Measurements from ENCODE around the gene PEA15.

The PEA15 gene

DNA sequence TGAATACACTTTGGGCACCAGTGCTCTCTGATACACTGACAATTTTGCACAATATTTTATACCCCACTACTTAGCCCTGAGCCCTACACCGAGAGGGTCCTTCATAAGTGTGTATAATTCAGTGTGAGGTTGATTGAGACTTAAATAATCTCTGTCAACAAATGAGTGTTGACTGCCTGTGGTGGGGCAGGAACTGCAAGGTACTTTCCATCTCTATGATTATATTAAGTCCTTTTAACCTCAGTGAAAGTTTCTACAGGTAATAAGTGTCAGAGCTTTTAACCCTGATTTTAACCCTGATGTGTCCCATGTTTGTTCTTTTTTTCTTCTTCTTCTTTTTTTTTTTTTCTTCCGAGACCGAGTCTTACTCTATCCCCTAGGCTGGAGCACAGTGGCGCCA lies 9.0 kb upstream of the PEA15 start:
- no peaks in the 10 kb centered on the region for H3K9me3 ChIP-seq (ENCODE audit: insufficient read depth, low read depth, low read length)
- H3K36me3 ChIP-seq (ENCODE audit: insufficient read depth, low read length): no peaks in the 10 kb centered on the region
- peaks cover 12% of the 10 kb centered on the region for H3K4me1 ChIP-seq (ENCODE audit: insufficient read depth, low read length)
- H3K4me3 ChIP-seq (ENCODE audit: low read length): no peak overlapping the region
- H3K9ac ChIP-seq (ENCODE audit: low read depth, low read length): no peak overlapping the region
- H3K27ac ChIP-seq (ENCODE audit: low read depth, low read length): no peak overlapping the region
- WGBS: 96% methylated on average over 4 of the region's 4 CpGs
- H3K27me3 ChIP-seq (ENCODE audit: insufficient read depth, low read length): no peaks in the 10 kb centered on the region

- Histone ChIP-seq H3K36me3 (ENCODE audit: insufficient read depth, low read length) (no peaks in the 10 kb centered on the region), H3K4me1 (ENCODE audit: insufficient read depth, low read length) (peaks cover 12% of the 10 kb centered on the region), H3K27ac (ENCODE audit: low read depth, low read length) (no peak overlapping the region), H3K9me3 (ENCODE audit: insufficient read depth, low read depth, low read length) (no peaks in the 10 kb centered on the region), H3K27me3 (ENCODE audit: insufficient read depth, low read length) (no peaks in the 10 kb centered on the region), H3K9ac (ENCODE audit: low read depth, low read length) (no peak overlapping the region), H3K4me3 (ENCODE audit: low read length) (no peak overlapping the region)
- 95% methylated on average over 4 of the region's 4 CpGs for WGBS
Measured at GRCh38 chr1:160197231-160197630, 8.0 kb upstream of the PEA15 start.

DNA sequence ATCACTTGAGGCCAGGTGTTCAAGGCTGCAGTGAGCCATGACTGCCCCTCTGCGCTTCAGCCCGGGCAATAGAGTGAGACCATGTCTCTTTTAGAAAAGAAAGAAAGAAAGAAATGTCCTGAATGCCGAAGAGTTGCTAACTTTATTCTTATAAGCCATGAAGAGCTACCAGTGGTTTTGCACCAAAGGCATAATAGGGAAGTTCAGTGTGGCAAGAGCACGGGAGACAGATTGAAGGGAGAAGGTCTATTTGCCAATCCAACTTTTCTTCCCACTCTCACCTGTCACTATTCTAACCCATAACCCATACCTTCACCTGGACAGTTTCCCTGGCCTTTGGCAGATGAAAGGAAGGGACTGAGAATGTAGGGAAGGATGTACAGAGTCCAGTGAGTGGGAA lies 4.4 kb upstream of the PEA15 start:
- Histone ChIP-seq H3K27me3 (ENCODE audit: insufficient read depth, low read length) (no peaks in the 10 kb centered on the region), H3K9ac (ENCODE audit: low read depth, low read length) (no peak overlapping the region), H3K4me1 (ENCODE audit: insufficient read depth, low read length) (peaks cover 10% of the 10 kb centered on the region), H3K27ac (ENCODE audit: low read depth, low read length) (no peak overlapping the region), H3K9me3 (ENCODE audit: insufficient read depth, low read depth, low read length) (no peaks in the 10 kb centered on the region), H3K36me3 (ENCODE audit: insufficient read depth, low read length) (no peaks in the 10 kb centered on the region), H3K4me3 (ENCODE audit: low read length) (no peak overlapping the region)
- 95% methylated on average over 4 of the region's 4 CpGs for WGBS

DNA sequence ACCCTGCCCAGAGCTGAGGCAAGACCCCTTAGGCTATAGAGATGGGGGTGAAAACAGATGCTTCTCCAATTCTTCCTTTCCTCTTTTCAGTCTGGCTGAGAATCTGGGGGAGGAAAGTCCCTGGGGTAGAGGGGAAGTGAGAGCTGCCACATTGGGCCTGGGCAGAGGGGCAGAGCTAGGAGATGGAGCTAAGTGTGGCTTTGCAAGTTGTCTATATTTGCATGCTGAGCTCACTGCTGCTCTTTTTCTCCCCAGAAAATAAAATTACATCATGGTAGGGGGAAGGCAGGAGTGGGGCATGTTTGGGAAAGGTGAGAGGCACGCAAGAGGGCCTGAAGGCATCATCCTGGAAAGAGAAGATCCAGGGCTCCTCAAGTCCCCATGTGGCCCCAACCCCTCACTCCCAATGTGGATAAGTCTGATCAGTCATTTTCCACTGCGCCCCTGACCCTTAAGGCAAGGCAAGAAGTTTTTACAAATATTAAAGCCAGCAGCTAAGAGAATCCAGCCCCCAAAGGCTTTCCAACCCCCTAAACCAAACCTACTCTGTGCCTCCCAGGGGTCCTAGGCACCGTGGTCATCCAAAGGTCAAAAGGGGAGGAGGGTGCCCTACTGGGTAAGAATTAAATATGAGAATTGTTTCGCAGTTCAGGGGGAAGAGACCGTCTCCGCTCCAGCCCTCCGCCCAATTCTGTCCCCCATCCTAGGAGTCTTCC lies 500 bp upstream of the PEA15 start:
- Histone ChIP-seq H3K4me1 (ENCODE audit: insufficient read depth, low read length) (peaks cover 47% of the 10 kb centered on the region), H3K27ac (ENCODE audit: low read depth, low read length) (no peak overlapping the region), H3K36me3 (ENCODE audit: insufficient read depth, low read length) (peaks cover 27% of the 10 kb centered on the region), H3K9me3 (ENCODE audit: insufficient read depth, low read depth, low read length) (no peaks in the 10 kb centered on the region), H3K9ac (ENCODE audit: low read depth, low read length) (peak overlapping the region; percentile 33; the same call in 1 of the 2 replicates), H3K4me3 (ENCODE audit: low read length) (peak overlapping the region; percentile 45), H3K27me3 (ENCODE audit: insufficient read depth, low read length) (no peaks in the 10 kb centered on the region)
- 74% methylated on average over 2 of the region's 7 CpGs for WGBS

DNA sequence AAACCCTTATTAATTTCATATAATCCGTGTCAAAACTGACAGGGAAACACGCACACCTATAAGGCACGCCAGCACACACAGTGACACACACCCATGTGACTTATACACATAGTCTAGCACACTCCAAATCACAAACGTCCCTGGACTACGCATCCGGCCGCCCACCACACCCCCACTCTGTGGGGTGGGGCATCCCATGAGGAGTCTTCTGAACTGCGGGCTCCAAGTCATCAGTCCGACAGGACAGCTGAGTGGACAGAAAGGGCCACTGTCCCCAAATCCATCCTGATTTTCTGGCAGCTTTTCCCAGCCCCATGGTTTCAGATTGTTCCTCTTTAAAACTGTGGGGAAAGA lies 829 bp downstream of the PEA15 start:
- Histone ChIP-seq H3K9ac (ENCODE audit: low read depth, low read length) (peak overlapping the region; percentile 93), H3K4me1 (ENCODE audit: insufficient read depth, low read length) (peaks cover 59% of the 10 kb centered on the region), H3K36me3 (ENCODE audit: insufficient read depth, low read length) (peaks cover 37% of the 10 kb centered on the region), H3K9me3 (ENCODE audit: insufficient read depth, low read depth, low read length) (no peaks in the 10 kb centered on the region), H3K4me3 (ENCODE audit: low read length) (peak overlapping the region; percentile 99), H3K27ac (ENCODE audit: low read depth, low read length) (peak overlapping the region; percentile 81), H3K27me3 (ENCODE audit: insufficient read depth, low read length) (no peaks in the 10 kb centered on the region)
- 4% methylated on average over 9 of the region's 9 CpGs for WGBS

- H3K27ac ChIP-seq (ENCODE audit: low read depth, low read length): peak overlapping the region; percentile 81
- no peaks in the 10 kb centered on the region for H3K9me3 ChIP-seq (ENCODE audit: insufficient read depth, low read depth, low read length)
- no peaks in the 10 kb centered on the region for H3K27me3 ChIP-seq (ENCODE audit: insufficient read depth, low read length)
- peak overlapping the region; percentile 93; the same call in 1 of the 2 replicates for H3K9ac ChIP-seq (ENCODE audit: low read depth, low read length)
- H3K36me3 ChIP-seq (ENCODE audit: insufficient read depth, low read length): peaks cover 42% of the 10 kb centered on the region
- peaks cover 64% of the 10 kb centered on the region for H3K4me1 ChIP-seq (ENCODE audit: insufficient read depth, low read length)
- peak overlapping the region; percentile 99 for H3K4me3 ChIP-seq (ENCODE audit: low read length)
- WGBS: 38% methylated on average over 9 of the region's 9 CpGs
Measured at GRCh38 chr1:160206421-160207117, 1.4 kb downstream of the PEA15 start.

DNA sequence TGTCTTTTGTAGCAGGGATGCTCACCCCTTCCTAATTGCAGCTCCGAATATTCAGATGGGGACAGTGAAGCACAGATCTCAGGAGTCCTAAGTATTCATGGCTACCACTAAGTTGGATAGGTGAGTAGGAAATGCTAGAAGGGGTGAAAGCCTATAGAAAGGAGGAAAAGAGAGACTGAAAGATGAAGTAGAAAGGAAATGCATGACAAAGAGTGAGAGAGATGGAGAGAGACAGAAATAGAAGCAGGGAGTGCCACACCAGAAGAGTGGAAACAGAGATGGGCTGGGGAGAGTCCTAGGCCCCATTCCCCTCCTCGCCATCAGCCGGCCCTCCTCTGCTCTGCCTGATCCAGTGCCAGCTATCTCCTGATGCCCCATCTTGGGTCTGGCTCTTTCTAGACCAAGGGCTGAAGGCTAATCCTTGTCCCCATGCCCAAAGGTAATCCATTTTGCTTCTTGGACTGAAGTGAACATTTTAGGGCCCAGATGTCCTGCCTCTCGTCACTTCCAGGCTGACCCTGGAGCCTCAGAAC lies 2.0 kb downstream of the PEA15 start:
- Histone ChIP-seq H3K9me3 (ENCODE audit: insufficient read depth, low read depth, low read length) (no peaks in the 10 kb centered on the region), H3K27me3 (ENCODE audit: insufficient read depth, low read length) (no peaks in the 10 kb centered on the region), H3K27ac (ENCODE audit: low read depth, low read length) (peak overlapping the region; percentile 4; the same call in 1 of the 2 replicates), H3K4me3 (ENCODE audit: low read length) (peak overlapping the region; percentile 99; the same call in 1 of the 2 replicates), H3K9ac (ENCODE audit: low read depth, low read length) (no peak overlapping the region; the same call in 1 of the 2 replicates), H3K4me1 (ENCODE audit: insufficient read depth, low read length) (peaks cover 65% of the 10 kb centered on the region), H3K36me3 (ENCODE audit: insufficient read depth, low read length) (peaks cover 48% of the 10 kb centered on the region)
- 90% methylated on average over 4 of the region's 4 CpGs for WGBS

DNA sequence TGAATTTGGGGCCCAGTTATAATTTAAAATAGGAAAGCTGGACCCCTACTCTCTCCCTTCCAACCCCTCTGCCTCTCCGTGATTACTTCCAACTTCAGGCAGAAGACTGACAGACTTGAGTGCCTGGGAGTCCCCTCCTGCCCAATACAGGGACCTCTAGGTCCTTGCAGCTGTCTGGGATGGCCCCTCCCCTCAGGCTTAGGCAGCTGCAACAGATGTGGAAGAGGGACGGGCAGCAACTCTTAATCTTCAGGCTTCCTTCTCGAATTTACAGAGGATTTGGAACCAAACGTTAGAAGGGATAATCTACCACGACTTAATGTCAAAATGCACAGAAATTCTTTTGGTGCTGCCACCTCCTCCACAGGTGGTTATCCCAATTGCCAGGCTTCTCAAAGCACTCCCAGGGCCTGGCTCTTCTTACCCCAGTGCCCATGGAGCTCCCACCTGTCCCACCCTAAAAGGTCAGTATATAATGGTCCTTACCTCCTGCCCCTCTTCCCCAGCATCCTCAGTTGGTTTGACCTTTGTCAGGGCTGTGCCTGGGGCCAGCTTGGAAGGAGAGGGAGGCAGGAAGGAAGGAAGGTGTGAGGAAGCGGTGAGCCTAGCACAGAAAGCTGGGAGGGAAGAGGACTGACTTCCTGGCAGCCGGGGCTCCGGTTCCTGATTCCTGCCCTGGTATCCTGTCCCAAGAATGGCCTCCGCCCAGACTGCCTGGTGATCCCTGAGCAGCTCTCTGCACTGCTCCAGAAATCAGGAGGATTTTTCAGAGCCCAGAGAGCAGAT lies 2.8 kb downstream of the PEA15 start:
- Histone ChIP-seq H3K9ac (ENCODE audit: low read depth, low read length) (no peak overlapping the region), H3K4me1 (ENCODE audit: insufficient read depth, low read length) (peaks cover 65% of the 10 kb centered on the region), H3K36me3 (ENCODE audit: insufficient read depth, low read length) (peaks cover 56% of the 10 kb centered on the region), H3K4me3 (ENCODE audit: low read length) (no peak overlapping the region), H3K27ac (ENCODE audit: low read depth, low read length) (peak overlapping the region; percentile 24; the same call in 1 of the 2 replicates), H3K27me3 (ENCODE audit: insufficient read depth, low read length) (no peaks in the 10 kb centered on the region), H3K9me3 (ENCODE audit: insufficient read depth, low read depth, low read length) (no peaks in the 10 kb centered on the region)
- 77% methylated on average over 9 of the region's 9 CpGs for WGBS

DNA sequence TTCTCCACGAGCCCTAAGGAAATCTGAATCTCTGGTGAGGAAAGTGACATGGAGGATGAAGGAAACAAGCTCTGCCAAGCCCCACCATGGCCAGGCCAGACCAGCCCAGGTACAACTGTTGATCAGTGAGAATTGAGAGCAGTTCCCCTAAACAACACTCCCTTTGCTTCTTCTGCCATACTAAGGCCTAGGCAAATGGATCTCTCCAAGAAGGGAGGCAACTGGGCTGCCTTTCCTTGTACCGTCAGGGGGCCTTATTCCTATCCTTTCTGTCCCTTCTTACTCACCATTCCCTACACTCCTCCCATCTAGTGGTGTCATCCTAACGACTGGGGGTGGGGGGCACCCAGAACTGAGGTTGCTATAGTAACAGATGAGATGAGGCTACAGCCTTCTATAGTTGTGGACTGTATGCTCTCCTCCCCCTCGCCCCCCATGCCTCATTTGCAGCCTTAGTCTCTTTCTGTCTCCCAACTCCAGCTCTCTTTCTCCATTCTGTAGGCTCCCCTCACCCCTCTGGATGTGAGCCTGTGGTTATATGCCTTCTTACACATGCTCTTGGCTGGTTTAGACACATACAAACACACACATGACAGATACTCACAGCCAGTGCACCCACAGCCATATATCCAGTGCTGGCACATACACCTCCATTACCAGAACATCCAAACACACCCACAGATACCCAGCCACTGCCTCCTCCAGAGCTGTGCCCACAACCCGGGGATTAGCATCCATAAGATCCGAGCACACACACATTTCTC lies 3.6 kb downstream of the PEA15 start:
- H3K27me3 ChIP-seq (ENCODE audit: insufficient read depth, low read length): no peaks in the 10 kb centered on the region
- no peak overlapping the region for H3K9ac ChIP-seq (ENCODE audit: low read depth, low read length)
- H3K36me3 ChIP-seq (ENCODE audit: insufficient read depth, low read length): peaks cover 63% of the 10 kb centered on the region
- H3K4me3 ChIP-seq (ENCODE audit: low read length): no peak overlapping the region
- H3K9me3 ChIP-seq (ENCODE audit: insufficient read depth, low read depth, low read length): no peaks in the 10 kb centered on the region
- H3K27ac ChIP-seq (ENCODE audit: low read depth, low read length): peak overlapping the region; percentile 24; the same call in 1 of the 2 replicates
- 73% methylated on average over 5 of the region's 6 CpGs for WGBS
- H3K4me1 ChIP-seq (ENCODE audit: insufficient read depth, low read length): peaks cover 65% of the 10 kb centered on the region

DNA sequence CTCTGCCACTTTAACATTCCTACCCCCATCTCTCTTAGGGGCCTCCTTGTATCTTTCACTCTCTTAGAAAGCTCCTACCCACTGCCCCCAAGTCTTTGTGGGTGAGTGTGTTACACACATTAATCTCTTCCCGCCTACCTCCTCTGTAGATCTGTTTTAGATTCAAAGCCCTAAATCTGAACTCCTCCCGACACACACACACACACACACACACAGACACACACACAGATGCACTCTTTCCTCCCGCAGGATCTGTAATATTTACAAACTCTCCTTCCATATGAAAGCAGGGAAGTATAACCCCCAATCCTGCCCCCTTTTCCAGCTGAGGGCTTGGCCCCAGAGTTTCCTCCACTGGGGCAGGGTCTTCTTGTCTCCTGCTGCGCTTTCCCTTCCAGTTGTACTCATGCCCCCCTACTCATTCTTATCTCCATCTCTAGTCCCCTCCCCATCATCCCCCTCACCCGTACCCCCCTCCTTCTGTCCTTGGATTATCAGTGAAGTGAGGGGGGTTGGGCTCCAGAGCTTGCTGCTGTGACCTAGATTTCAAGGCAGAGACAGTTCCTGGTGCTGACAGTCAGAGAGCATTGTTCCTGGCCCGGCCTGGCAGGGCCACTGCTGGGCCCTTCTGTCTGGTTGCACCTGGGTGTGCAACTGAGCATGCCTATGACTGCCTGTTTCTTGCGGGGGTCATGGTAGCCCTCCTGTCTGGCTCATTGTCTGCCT lies 4.3 kb downstream of the PEA15 start:
- Histone ChIP-seq H3K36me3 (ENCODE audit: insufficient read depth, low read length) (peaks cover 71% of the 10 kb centered on the region), H3K27ac (ENCODE audit: low read depth, low read length) (no peak overlapping the region)
- WGBS: 70% methylated on average over 6 of the region's 7 CpGs

More for the DNA sequence above, 4.3 kb downstream of the PEA15 start:
- Histone ChIP-seq H3K9me3 (ENCODE audit: insufficient read depth, low read depth, low read length) (no peaks in the 10 kb centered on the region), H3K4me1 (ENCODE audit: insufficient read depth, low read length) (peaks cover 60% of the 10 kb centered on the region), H3K4me3 (ENCODE audit: low read length) (no peak overlapping the region), H3K27me3 (ENCODE audit: insufficient read depth, low read length) (no peaks in the 10 kb centered on the region), H3K9ac (ENCODE audit: low read depth, low read length) (no peak overlapping the region)
